KOPT-K1 (cell line): ENCODE measurements around the gene PTCH2.
"Not testable (repeated sequence)": the region's sequence is repeated elsewhere in the genome, so short reads cannot be mapped to it uniquely, and the experiment has no call there.

Source experiments
- H3K27ac ChIP-seq: fragments of 200-600 bp; sonication (generic); 2 replicates; pipeline ENCODE4 v1.5.1; 2016; ENCODE audit warnings: antibody characterized with exemption, mild to moderate bottlenecking, low read depth, low read length; ENCODE audit not compliant: poor library complexity, severe bottlenecking
- H3K36me3 ChIP-seq: fragments of 200-600 bp; sonication (generic); 2 replicates; pipeline ENCODE4 v1.5.1; 2017; ENCODE audit warnings: antibody characterized with exemption, mild to moderate bottlenecking, low read length, moderate library complexity; ENCODE audit not compliant: insufficient read depth
- H3K9me3 ChIP-seq: fragments of 200-600 bp; sonication (generic); 2 replicates; pipeline ENCODE4 v1.5.1; 2017; ENCODE audit warnings: antibody characterized with exemption, low read length, mild to moderate bottlenecking; ENCODE audit not compliant: insufficient read depth, poor library complexity, severe bottlenecking

The PTCH2 gene

DNA sequence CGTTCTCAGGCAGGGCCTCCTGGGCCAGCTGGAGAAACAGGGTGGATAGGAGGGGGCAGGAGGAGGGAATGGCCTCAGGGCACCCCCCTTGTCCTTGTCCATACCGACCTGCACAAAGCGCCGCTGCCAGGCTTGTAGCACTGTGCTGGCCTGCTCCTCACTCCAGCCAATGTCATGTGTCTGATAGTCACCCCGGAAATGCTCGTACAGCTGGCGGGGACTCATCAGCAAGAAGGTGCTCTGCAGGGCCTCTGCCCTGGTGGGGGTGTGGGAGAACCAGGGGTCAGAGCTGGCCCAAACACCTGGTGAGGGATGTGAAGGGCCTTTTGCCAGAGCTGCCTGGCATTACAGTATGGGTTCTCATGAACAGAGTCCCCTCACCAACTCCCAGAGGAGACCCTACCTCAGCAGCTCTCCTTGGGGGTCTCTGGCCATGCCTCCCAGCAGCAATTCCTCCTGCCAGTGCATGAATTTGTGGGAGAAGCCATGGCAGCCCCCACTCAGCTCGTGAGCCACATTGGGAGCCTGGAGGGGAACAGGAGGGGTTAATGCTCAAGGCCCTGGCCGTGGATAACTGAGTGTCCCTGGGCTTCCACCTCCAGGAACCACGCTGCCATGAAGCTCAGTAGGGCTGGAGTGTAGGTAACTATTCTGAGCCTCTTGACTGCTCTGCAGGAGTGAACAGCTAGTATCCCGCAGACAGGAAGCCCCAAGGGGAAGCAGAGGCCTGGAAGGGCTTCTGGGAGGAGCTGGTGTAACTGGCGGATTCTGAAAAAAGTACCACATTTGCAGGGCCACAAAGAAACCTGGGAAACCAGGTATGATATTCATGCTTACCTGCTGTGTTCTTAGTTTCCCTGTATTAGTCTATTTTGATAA, 13.3 kb downstream of the PTCH2 start:
- Histone ChIP-seq H3K27ac (no peak overlapping the region), H3K9me3 (no peaks in the 10 kb centered on the region)

DNA sequence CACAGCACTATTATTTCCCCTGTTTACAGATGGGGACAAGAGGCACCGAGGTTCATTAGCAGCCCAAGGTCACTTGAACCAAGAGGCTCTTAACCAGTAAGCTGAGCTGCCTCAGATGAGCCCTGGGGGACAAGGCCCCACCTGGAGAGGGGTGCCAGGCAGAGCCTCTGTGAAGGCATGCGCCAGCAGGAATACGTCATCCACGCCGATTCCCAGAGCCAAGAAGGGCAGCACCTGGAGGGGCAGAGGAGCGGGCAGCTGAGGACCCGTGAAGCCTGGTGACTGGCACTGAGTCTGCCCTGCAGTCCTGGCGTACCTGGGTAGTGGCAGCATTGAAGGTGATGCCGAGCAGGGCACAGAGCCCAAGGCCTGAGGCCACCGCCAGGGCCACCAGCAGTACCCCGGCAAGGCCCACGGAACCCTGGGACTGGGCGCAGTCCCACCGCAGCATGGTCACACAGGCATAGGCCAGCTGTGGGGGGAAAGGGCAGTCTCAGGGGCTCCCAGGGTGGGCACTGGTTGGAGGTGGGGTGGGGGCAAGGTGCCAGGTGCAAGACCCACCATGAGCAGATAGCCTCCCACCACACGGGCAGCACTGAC, 14.1 kb downstream of the PTCH2 start:
- Histone ChIP-seq H3K9me3 (no peaks in the 10 kb centered on the region), H3K27ac (no peak overlapping the region), H3K36me3 (no peaks in the 10 kb centered on the region)

More for the DNA sequence above, 13.3 kb downstream of the PTCH2 start:
- no peaks in the 10 kb centered on the region for H3K36me3 ChIP-seq

DNA sequence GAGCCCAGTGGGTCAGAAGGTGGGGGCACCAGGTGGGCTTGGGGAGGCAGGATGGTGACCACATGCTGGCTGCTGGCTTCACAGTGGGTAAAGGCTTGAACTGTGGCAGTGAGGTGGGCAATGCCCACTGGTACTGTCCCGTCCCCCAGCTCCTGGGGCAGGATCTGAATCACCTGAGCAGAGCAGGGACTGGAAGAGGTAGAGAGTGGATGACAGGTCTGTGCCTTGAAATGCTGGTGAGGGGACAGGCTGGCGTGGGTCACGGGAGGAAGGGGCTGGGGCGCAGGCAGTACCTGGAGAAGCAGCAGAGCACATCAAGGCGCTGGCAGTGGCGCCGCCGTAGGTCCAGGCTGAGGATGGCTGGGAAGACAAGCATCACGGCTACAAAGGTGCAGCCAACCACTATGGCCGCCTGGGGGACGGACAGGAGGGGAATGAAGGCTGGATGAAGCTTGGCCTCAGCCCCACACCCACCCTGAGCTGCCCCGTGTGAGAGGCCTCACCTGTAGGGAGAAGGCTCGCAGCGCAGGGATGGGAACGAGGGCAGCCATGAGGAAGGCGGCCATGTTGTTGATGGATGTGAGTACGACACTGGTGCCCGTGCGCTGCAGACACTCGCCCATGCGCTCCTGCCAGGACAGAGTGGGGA, 14.9 kb downstream of the PTCH2 start:
- Histone ChIP-seq H3K27ac (no peak overlapping the region), H3K36me3 (no peaks in the 10 kb centered on the region), H3K9me3 (no peaks in the 10 kb centered on the region)

DNA sequence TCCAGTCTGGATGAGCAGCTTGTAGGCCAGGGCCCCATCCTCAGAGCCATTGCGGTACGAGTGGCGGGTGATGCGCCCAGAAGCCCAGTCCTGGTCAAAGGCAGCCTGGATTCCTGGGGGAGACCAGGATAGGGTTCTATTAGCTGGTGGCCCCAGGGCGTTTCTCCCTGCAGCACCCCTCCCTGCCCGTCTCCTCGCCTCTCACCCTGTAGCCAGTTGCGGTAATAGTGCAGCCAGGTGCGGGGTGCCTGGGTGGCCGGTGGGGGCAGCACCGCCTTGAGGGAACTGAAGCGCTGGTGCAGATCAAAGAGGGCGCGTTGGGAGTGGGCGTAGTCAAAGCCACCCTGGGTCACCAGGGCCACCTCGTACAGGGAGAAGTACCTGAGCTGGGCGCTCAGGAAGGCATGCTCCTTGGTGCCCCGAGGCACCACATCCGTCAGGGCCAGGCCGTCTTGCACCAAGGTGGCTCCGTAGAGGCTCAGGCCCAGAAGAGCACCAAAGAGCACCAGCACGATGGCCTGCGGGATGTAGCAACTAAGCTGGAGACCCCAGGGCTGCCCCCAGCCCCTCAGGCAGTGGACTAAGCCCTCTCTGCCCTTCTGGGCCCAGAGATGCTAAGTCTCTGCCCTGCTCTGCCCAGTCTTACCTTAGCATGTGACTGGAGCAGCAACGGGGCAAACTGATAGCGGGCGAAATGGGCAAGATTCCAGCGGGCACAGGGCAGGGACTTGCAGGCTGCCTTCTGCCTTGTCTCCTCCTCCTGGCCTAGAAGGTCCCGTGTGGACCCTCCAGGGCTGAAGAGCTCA, 15.7 kb downstream of the PTCH2 start:
- no peaks in the 10 kb centered on the region for H3K36me3 ChIP-seq
- no peaks in the 10 kb centered on the region for H3K9me3 ChIP-seq
- no peak overlapping the region for H3K27ac ChIP-seq

DNA sequence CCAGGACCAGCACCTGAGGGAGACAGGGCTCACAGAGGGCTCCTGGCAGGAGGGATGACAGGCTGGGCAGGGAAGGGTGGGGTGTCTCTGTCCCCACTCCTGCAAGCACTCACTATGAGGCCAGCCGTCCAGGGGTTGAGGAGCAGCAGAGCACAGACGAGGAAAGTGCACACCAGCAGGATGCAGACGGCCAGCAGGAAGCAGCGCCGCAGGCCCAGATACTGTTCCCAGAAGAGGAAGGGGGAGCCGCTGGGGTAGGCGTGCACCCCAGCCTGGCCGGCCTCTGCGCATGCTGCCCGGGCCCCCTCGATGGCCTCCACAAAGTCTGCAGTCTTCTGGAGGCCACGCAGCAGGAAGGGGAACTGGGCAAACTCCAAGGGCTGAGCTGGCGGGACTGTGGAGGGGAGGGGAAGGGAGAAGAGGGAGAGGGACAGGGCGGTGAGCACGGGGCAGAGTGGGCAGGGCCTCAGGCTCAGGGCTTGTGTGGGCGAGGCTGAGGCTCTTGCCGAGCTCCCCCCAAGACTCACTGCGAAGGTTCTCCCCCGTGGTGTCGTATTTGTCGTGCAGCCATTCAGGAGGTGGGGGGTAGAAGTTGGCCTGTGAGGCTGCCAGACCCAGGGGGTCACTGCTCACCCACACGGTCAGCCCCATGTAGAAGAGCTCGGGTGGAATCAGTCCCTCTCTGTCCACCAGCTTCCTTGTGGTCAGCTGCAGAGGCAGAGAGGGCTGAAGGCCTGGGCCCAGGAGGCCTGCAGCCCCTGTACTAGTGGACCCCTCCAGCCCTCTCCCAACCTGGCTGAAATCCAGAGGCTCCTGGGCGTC, 16.5 kb downstream of the PTCH2 start:
- H3K27ac ChIP-seq: no peak overlapping the region
- H3K9me3 ChIP-seq: no peaks in the 10 kb centered on the region
- H3K36me3 ChIP-seq: no peaks in the 10 kb centered on the region

DNA sequence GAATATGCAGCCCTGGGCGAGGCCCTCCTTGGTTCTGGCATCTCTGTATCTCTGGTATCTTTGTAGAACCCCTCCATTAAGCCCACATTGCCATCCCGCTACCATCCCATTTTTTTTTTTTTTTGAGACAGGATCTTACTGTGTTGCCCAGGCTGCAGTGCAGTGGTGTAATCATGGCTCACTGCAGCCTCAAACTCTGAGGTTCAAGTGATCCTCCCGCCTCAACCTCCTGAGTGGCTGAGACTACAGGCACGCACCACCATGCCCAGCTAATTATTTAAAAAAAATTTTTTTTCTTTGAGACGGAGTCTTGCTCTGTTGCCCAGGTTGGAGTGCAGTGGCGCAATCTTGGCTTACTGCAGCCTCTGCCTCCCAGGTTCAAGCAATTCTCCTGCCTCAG, 18.7 kb downstream of the PTCH2 start:
- not testable (repeated sequence) for H3K27ac ChIP-seq, H3K36me3 ChIP-seq, H3K9me3 ChIP-seq

DNA sequence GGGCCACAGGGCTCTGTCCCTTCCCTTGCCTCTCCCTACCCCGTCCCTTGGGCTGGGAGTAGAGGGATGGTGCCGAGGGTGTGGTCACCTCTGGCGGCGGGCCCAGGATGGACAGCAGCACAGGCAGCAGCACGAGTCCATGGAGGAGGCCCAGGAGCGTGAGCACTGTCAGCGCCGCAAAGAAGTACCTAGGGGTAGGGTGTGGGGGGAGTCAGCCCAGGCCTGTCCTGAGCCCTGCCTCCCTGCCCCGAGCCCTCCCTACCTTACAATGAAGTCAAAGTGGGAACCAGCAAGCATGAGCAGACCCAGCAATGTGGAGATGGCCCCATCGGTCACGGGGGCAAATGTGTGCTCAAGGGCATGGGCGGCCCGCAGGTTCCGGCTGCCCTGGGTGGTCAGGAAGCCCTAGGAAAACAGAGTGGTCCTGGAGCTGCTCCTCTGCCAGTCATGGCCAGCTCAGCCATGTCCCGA, 20.0 kb downstream of the PTCH2 start:
- Histone ChIP-seq H3K36me3 (no peaks in the 10 kb centered on the region), H3K27ac (no peak overlapping the region), H3K9me3 (no peaks in the 10 kb centered on the region)

DNA sequence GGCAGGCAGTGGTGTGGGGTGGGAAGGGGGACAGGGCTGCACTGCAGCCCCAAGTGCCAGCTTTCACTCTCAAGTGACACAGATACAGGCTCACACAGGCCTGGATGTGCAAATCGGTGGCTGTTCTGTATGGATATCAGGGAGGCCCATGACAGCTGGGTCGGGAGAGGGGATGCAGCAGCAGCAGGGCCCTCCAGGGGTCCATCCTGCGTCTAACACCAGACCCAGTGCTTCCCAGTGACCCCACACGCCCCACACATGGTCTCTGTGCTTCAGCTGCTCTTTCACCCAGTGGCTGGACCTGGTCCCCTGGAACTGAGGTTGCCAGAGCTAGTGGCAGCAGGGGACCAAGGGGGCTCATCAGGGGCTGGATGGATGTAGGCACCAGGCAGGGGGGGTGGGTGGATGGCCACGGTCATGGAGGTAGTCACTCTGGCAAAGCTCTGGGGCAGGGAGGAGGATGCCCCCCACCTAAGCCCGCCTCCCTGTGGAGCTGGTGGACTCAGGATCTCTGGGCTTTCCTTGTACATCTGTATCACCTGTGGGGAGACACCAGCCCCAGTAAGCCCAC, 20.8 kb downstream of the PTCH2 start:
- Histone ChIP-seq H3K36me3 (no peaks in the 10 kb centered on the region), H3K27ac (no peak overlapping the region), H3K9me3 (no peaks in the 10 kb centered on the region)

DNA sequence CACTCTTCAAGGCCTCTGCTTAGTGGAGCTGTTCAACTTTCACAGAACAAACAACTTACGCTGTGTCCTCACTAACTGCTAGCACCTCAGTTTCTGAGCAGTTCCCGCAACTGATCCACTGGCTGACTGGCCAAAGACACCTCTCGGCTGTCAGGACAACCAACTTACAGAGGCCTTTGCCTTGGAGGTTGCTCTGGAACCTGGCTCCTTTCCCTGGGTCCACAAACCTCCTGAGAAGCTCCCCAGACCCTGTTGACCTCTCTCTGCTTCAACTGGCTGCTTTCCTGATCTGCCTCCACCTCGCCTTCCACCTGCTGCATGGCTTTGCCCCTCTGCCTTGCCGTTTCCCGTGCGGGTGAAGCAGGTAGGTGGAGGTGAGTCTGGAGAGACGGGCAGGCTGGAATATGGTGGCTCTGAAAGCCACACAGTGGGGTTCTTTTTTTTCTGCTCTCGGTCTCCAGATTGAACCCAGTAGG, 21.8 kb downstream of the PTCH2 start:
- no peak overlapping the region for H3K27ac ChIP-seq
- no peaks in the 10 kb centered on the region for H3K9me3 ChIP-seq
- H3K36me3 ChIP-seq: no peaks in the 10 kb centered on the region

DNA sequence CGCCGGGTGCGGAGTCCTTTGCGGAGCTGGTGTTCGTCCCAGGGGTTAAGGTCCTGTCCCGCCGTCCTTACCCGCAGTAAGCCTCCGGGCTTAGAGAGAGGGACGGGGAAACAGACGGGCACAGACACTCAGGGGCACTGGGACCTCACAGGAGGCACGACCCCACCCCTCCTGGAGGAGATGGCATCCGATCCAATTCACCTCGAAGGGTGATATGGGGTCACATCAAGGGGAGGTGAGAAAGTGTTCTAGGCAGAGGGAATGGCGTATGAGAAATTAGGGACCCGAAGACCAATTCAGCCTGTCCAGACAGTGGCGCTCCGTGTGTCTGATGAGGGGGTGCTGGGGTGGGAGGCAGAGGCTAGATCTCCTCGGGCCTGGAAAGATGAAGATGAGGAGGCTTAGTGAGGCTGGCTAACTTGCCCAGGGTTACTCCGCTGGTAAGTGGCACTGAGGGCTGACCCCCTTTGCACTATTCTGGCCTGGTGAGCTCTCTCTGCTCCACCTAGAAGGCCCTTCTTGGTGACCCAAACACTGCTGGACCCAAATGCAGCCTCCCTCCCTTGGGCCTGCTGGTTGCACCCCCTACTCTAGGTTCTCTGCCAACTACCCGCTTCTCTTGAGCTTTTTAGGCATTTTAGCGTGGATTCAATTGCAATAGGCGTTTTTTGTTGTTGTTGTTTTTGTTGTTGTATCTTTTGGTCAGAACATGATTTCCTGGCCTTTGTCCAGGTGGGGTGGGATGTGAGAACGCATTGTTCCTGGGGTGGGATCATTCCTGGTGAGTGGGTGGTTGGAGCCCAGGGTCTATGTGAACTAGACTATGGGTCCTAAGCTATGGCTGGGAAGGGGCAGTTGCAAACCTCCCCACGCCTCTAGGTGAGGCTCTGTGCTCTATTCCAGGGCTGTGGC, 22.5 kb downstream of the PTCH2 start:
- Histone ChIP-seq H3K36me3 (no peaks in the 10 kb centered on the region), H3K27ac (peak overlapping the region; percentile 99), H3K9me3 (no peaks in the 10 kb centered on the region)

DNA sequence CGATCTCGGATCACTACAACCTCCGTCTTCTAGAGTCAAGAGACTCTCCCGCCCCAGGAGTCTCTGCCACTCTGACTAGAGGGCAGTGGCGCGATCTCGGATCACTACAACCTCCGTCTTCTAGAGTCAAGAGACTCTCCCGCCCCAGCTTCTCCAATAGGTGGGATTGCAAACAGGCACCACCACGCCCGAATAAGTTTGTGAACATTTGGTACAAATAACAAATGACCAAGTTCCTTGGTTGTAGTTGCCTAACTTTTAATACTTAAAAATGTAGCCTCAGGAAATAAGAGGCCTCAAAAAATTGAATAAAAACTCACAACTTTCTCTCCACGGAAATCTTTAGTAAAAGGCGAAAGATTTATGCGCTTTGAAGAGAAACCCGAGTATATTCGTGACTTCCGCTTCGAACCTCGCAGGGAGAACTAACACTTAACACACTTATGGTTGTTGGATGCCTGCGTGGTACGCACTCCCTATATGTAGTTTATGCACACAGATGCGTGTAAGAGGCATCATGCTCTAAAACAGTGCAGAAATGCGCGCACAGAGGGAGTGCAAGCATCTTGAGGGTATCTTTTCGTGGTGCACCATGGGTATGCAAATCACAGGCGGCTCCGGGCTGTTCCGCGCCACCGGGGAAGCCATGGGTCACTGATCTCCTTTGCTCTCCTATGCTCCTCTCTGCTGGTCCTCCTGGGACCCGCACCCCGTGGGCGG, 23.3 kb downstream of the PTCH2 start:
- Histone ChIP-seq H3K27ac (peak overlapping the region; percentile 99), H3K36me3 (no peaks in the 10 kb centered on the region), H3K9me3 (no peaks in the 10 kb centered on the region)

DNA sequence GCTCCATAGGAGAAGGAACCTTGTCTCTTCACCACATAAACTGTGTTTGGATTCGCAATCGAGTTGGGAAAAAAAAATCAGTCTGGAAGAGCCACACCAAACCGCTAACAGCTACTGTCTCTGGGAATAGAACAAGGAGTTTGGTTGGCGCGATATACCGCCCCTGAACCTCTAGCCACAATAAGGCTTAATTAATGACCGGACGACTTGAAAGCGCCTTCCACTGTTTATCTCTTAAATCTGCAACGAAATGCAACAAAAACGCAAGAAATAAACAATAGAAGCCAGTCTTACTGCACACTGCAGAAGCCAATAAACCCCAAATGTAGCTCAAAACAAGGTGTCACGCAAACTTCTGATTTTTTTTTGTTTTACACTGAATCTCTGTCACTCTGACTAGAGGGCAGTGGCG, 23.9 kb downstream of the PTCH2 start:
- no peaks in the 10 kb centered on the region for H3K36me3 ChIP-seq
- no peaks in the 10 kb centered on the region for H3K9me3 ChIP-seq
- peak overlapping the region; percentile 99 for H3K27ac ChIP-seq
